DMS53 treated with DMSO at 0.1 percent for 48 hours (cell line): ENCODE data around the gene CSGALNACT2.
A peak's percentile ranks its signal among the peaks of the same experiment; 100 is the strongest.
"Not testable (repeated sequence)": the region's sequence is repeated elsewhere in the genome, so short reads cannot be mapped to it uniquely, and the experiment has no call there.

Source experiments
- DNase-seq: peaks from one replicate; lab custom pipeline; 2025; ENCODE audit not compliant: unreplicated experiment; lab: John Stamatoyannopoulos, UW

The CSGALNACT2 gene

GRCh38 chr10:43138021-43138756 lies at the start of gene CSGALNACT2:
Gene CSGALNACT2 (plus strand): TSS chr10:43138445. CDS start chr10:43155150, 16,705 bp downstream.
- DNase-seq: peak; percentile 73

GRCh38 chr10:43089519-43089918 lies 48.7 kb upstream of the CSGALNACT2 start:
- DNase-seq: no peak

GRCh38 chr10:43090188-43090587 lies 48.1 kb upstream of the CSGALNACT2 start:
- DNase-seq: peak; percentile 83

GRCh38 chr10:43090664-43091063 lies 47.6 kb upstream of the CSGALNACT2 start:
- no peak for DNase-seq

- DNase-seq: no peak
Measured at GRCh38 chr10:43091846-43092245, 46.4 kb upstream of the CSGALNACT2 start.

GRCh38 chr10:43093423-43094076 lies 44.7 kb upstream of the CSGALNACT2 start:
- DNase-seq: peak; percentile 80

- DNase-seq: no peak
Measured at GRCh38 chr10:43094085-43094484, 44.2 kb upstream of the CSGALNACT2 start.

GRCh38 chr10:43099339-43099738 lies 38.9 kb upstream of the CSGALNACT2 start:
- not testable (repeated sequence) for DNase-seq

- no peak for DNase-seq
Measured at GRCh38 chr10:43099928-43100327, 38.3 kb upstream of the CSGALNACT2 start.

GRCh38 chr10:43100366-43100765 lies 37.9 kb upstream of the CSGALNACT2 start:
- DNase-seq: no peak

- DNase-seq: no peak
Measured at GRCh38 chr10:43102063-43102828, 36.0 kb upstream of the CSGALNACT2 start.

- DNase-seq: peak; percentile 81
Measured at GRCh38 chr10:43105102-43105955, 32.9 kb upstream of the CSGALNACT2 start.

GRCh38 chr10:43105956-43106229 lies 32.4 kb upstream of the CSGALNACT2 start:
- no peak for DNase-seq

- DNase-seq: no peak
Measured at GRCh38 chr10:43106256-43107091, 31.8 kb upstream of the CSGALNACT2 start.

- no peak for DNase-seq
Measured at GRCh38 chr10:43108951-43109350, 29.3 kb upstream of the CSGALNACT2 start.

GRCh38 chr10:43109671-43110249 lies 28.5 kb upstream of the CSGALNACT2 start:
- DNase-seq: no peak

- no peak for DNase-seq
Measured at GRCh38 chr10:43110338-43111071, 27.7 kb upstream of the CSGALNACT2 start.

- DNase-seq: no peak
Measured at GRCh38 chr10:43111101-43111500, 27.1 kb upstream of the CSGALNACT2 start.

- no peak for DNase-seq
Measured at GRCh38 chr10:43111921-43112607, 26.2 kb upstream of the CSGALNACT2 start.
